HepG2 (cell line): Measurements from ENCODE around the gene AHNAK. TPM values are rescaled to one million over a fixed set of nuclear protein-coding genes. Genes with fewer than 3 reads are reported as not detected.

Experiments
- ATAC-seq: fragments of 200-7000 bp; cut with Tn5 transposase; 3 replicates; pipeline ENCODE4 v1.9.1; 2020; ENCODE audit warnings: mild to moderate bottlenecking, moderate library complexity
- BruUV-seq: library from RNA; stranded (reverse); fragments of 400-500 nt; replicated peaks from 2 replicates; lab custom pipeline; 2021; lab: Mats Ljungman, UMichigan
- CTCF ChIA-PET: fragments of 300-600 bp; formaldehyde crosslinking; extraction: SDS; loops from one replicate; lab custom pipeline; 2021; ENCODE audit warnings: low total read pairs, inconsistent platforms, low intra/inter-chr PET ratio; lab: Yijun Ruan, JAX
- POLR2A ChIA-PET: fragments of 350-600 bp; sonication (Branson Sonifier 250); formaldehyde crosslinking; loops from one replicate; lab custom pipeline; 2020; ENCODE audit warnings: antibody characterized with exemption, inconsistent platforms; lab: Yijun Ruan, JAX
- DNase-seq: peaks from one replicate; pipeline ENCODE4 v3.0.0-alpha.2; 2015; ENCODE audit warnings: low spot score
- FAIRE-seq: peaks from 3 replicates; lab custom pipeline; 2011; peaks lifted over from hg19 to GRCh38; lab: Jason Lieb, UNC
- H2AFZ ChIP-seq: one replicate; pipeline ENCODE4 v1.6.1; 2011; ENCODE audit warnings: low read length, inconsistent platforms
- H3K27ac ChIP-seq: fragments of 300-600 bp; 3 replicates; pipeline ENCODE4 v1.8.0; 2011; ENCODE audit warnings: mixed run types, mild to moderate bottlenecking, mixed read lengths, low read length, inconsistent platforms; ENCODE audit not compliant: insufficient read depth; ENCODE audit errors: extremely low read length
- H3K27me3 ChIP-seq, 2 experiments: fragments of 200-600 bp in 1 of 2; 2 replicates in 1 of 2; 3 replicates in 1 of 2; pipeline versions ENCODE4 v1.6.0 to v1.8.0; 2011; ENCODE audit warnings: low read length in 2 of 2, mild to moderate bottlenecking in 2 of 2, moderate library complexity in 2 of 2, inconsistent platforms in 1 of 2; ENCODE audit not compliant: insufficient read depth in 2 of 2, control insufficient read depth in 1 of 2
- H3K36me3 ChIP-seq, 2 experiments: fragments of 200-600 bp in 1 of 2; replicated peaks in 1 of 2; 2 replicates in 1 of 2; 3 replicates in 1 of 2; pipeline versions ENCODE4 v1.5.1 to v1.8.0; 2011; ENCODE audit warnings: low read length in 2 of 2, inconsistent platforms in 1 of 2; ENCODE audit not compliant: insufficient read depth in 2 of 2, control insufficient read depth in 1 of 2
- H3K4me1 ChIP-seq: 2 replicates; pipeline ENCODE4 v1.5.1; 2012; ENCODE audit warnings: low read length, inconsistent platforms; ENCODE audit not compliant: insufficient read depth
- H3K4me2 ChIP-seq: 2 replicates; pipeline ENCODE4 v1.6.0; 2011; ENCODE audit warnings: low read depth, low read length, inconsistent platforms
- H3K4me3 ChIP-seq, 3 experiments: fragments of 200-600 bp in 1 of 3; sonication (generic), shearing (Covaris generic) in 1 of 3; replicated peaks in 1 of 3; 2 replicates each; pipeline ENCODE4 v1.5.1; 2011 to 2016; ENCODE audit warnings: low read length in 3 of 3, inconsistent platforms in 2 of 3, low read depth in 2 of 3, mild to moderate bottlenecking in 2 of 3, control low read depth in 1 of 3, mixed read lengths in 1 of 3; ENCODE audit not compliant: insufficient read depth in 1 of 3
- H3K79me2 ChIP-seq: one replicate; pipeline ENCODE4 v1.6.1; 2011; ENCODE audit warnings: low read length, inconsistent platforms; ENCODE audit not compliant: insufficient read depth
- H3K9ac ChIP-seq: 2 replicates; pipeline ENCODE4 v1.6.0; 2011; ENCODE audit warnings: mild to moderate bottlenecking, low read depth, low read length, inconsistent platforms; ENCODE audit not compliant: insufficient read depth
- H3K9me3 ChIP-seq: 2 replicates; pipeline ENCODE4 v1.5.1; 2012; ENCODE audit warnings: mild to moderate bottlenecking, low read length
- H4K20me1 ChIP-seq: 2 replicates; pipeline ENCODE4 v1.6.0; 2011; ENCODE audit warnings: inconsistent platforms, mild to moderate bottlenecking, low read length, moderate library complexity; ENCODE audit not compliant: insufficient read depth
- ARID4A ChIP-seq: sonication (generic); formaldehyde crosslinking; IDR thresholded peaks from 2 replicates; pipeline ENCODE4 v1.5.0; 2020; ENCODE audit warnings: mild to moderate bottlenecking, missing genetic modification reagents, borderline replicate concordance
- MEIS1 ChIP-seq: sonication (generic); formaldehyde crosslinking; IDR thresholded peaks from 2 replicates; pipeline ENCODE4 v1.9.0; 2021; ENCODE audit warnings: mild to moderate bottlenecking, missing genetic modification reagents, moderate library complexity, borderline replicate concordance
- MXD4 ChIP-seq: IDR thresholded peaks from 2 replicates; pipeline ENCODE4 v1.6.1; 2016; ENCODE audit warnings: mild to moderate bottlenecking, missing biosample characterization, missing genetic modification reagents
- NFRKB ChIP-seq: fragments of 450-650 bp; IDR thresholded peaks from 2 replicates; pipeline ENCODE4 v1.6.1; 2017
- PRMT3 ChIP-seq: sonication (generic); formaldehyde crosslinking; IDR thresholded peaks from 2 replicates; pipeline ENCODE4 v1.8.1; 2022; ENCODE audit warnings: low read depth, mild to moderate bottlenecking, moderate library complexity, missing genetic modification reagents, borderline replicate concordance
- RBFOX2 ChIP-seq: fragments of 200-400 bp; formaldehyde crosslinking; IDR thresholded peaks from 2 replicates; pipeline ENCODE4 v1.6.1; 2017; ENCODE audit warnings: low read depth, mild to moderate bottlenecking, low read length
- SRSF1 ChIP-seq: fragments of 200-400 bp; formaldehyde crosslinking; optimal IDR thresholded peaks from 2 replicates; pipeline ENCODE3; 2017; ENCODE audit warnings: mild to moderate bottlenecking, low read depth, low read length, moderate library complexity
- ZNF335 ChIP-seq: sonication (generic); formaldehyde crosslinking; IDR thresholded peaks from 2 replicates; pipeline ENCODE4 v1.4.0; 2020; ENCODE audit warnings: missing genetic modification reagents
- WGBS: methylation state at CpG from one replicate; pipeline ENCODE4 v1.1.6; 2017; ENCODE audit warnings: low lambda C conversion rate; 5-methylcytosine and 5-hydroxymethylcytosine counted together
- in situ Hi-C: cut with HindIII; loops from 2 replicates; pipeline ENCODE4 v1.10.0; 2017; ENCODE audit warnings: low pct_unique_long_range_greater_than_20kb; ENCODE audit not compliant: extremely low pct_ligation_motif_present
- intact Hi-C: fragments of 100-400 bp; cut with micrococcal nuclease; formaldehyde crosslinking; loops from one replicate; pipeline ENCODE4 v1.10.0; 2022; ENCODE audit not compliant: unreplicated experiment
- polyA plus RNA-seq, 8 experiments: library from polyadenylated mRNA; depleted of rRNA in 3 of 8; stranded (reverse) in 7 of 8; unstranded in 1 of 8; fragments of >200 nt; fragmentation: Illumina TruSeq in 4 of 8; extraction: Trizol in 4 of 8; gene quantifications; 2 replicates each; pipeline versions ENCODE4 v1.2.1 to v1.2.3, GENCODE V29; 2011 to 2016; ENCODE audit warnings: low read depth in 4 of 8, missing spikeins in 1 of 8, mixed read lengths in 1 of 8; ENCODE audit not compliant: insufficient read depth in 1 of 8
- total RNA-seq, 5 experiments: library from RNA; depleted of rRNA; stranded (reverse); fragments of >200 nt; fragmentation: Illumina TruSeq; extraction: Trizol; gene quantifications; 2 replicates each; pipeline ENCODE4 v1.2.3, GENCODE V29; 2016; ENCODE audit warnings: low read depth in 1 of 5

Gene AHNAK
- total and polyA plus RNA-seq, 2 of the 13 experiments (the other 11 are each of a cell fraction or from before 2014, with no cell fraction given) = 23.4 to 25.0 TPM

- peaks cover 65% of the 10 kb centered on the region for H3K79me2 ChIP-seq
- intact Hi-C loops (no loop called here), in situ Hi-C loops (no loop called here)
- peak overlapping the region; percentile 85 for H3K4me2 ChIP-seq
- ChIA-PET CTCF (no interaction called here), POLR2A (interaction anchor here (0.6 to 5.0 kb wide), 7 partner anchors 12 to 258 kb away, joined by 3 to 160 read pairs (median 13); partner anchors contain the start of genes AHNAK, C11orf98, CSKMT and TUT1)
- BruUV-seq = no TSS peak
- H3K4me1 ChIP-seq = peaks cover 75% of the 10 kb centered on the region
- DNase-seq (no peak), FAIRE-seq (no peak), ATAC-seq (no peak)
- H3K9ac ChIP-seq = peak overlapping the region; percentile 92
- H3K4me3 ChIP-seq = peak overlapping the region; percentile 80 to 96 (median 95)
- H2AFZ ChIP-seq = no peak overlapping the region
- H3K27ac ChIP-seq = peak overlapping the region; percentile 77
- no peaks in the 10 kb centered on the region for H3K9me3 ChIP-seq
- peaks cover 15 to 54% of the 10 kb centered on the region in 2 experiments for H3K36me3 ChIP-seq
- TF ChIP-seq MXD4 (CRISPR knock-in tag) (no peak), RBFOX2 (0 out of 2 replicates have a peak, but pooled peaks have one; percentile 34), ARID4A (CRISPR knock-in tag) (no peak), NFRKB (no peak), PRMT3 (CRISPR knock-in tag) (no peak), MEIS1 (CRISPR knock-in tag) (no peak), ZNF335 (no peak), SRSF1 (no peak)
- H3K27me3 ChIP-seq = no peaks in the 10 kb centered on the region; a peak in 1 of 5 replicates
- H4K20me1 ChIP-seq = peaks cover 8% of the 10 kb centered on the region; the same call in 1 of the 2 replicates
- WGBS = 65% methylated on average over 12 of the region's 12 CpGs
Observed at GRCh38 chr11:62572431-62572830, 25.8 kb upstream of the AHNAK start.
